ENCODE results near the gene REV1.
"Not testable (repeated sequence)": the region's sequence is repeated elsewhere in the genome, so short reads cannot be mapped to it uniquely, and the experiment has no call there.

GRCh38 chr2:99475095-99475494 lies 14.7 kb downstream of the REV1 start:
- TF ChIP-seq CTCF (IDR thresholded peaks at IDR 0.05; ENCODE audit: low read length); EZH2 (optimal IDR thresholded peaks at IDR 0.05; ENCODE audit: low read depth, low read length); EZH2phosphoT487 (IDR thresholded peaks at IDR 0.05; ENCODE audit: low read length): not testable (repeated sequence)
